SK-N-SH (cell line): ENCODE results near the gene TGFBR3. TPM values are rescaled to one million over a fixed set of nuclear protein-coding genes. Genes with fewer than 3 reads are reported as not detected.

Experiments
- CTCF ChIA-PET: fragments of 300-600, 350-600 bp; formaldehyde crosslinking; extraction: SDS; loops from one replicate; lab custom pipeline; 2021; lab: Yijun Ruan, JAX
- POLR2A ChIA-PET: fragments of 350-600 bp; sonication (Branson Sonifier 250); formaldehyde crosslinking; extraction: SDS; loops from one replicate; lab custom pipeline; 2020; ENCODE audit warnings: antibody characterized with exemption, inconsistent platforms; lab: Yijun Ruan, JAX
- DNase-seq: peaks from one replicate; pipeline ENCODE4 v3.0.0; 2012
- H2AFZ ChIP-seq: fragments of 200-600 bp; sonication (generic); 2 replicates; pipeline ENCODE4 v1.8.1; 2016; ENCODE audit warnings: antibody characterized with exemption, mild to moderate bottlenecking, low read depth
- H3F3A ChIP-seq: fragments of 200-600 bp; sonication (generic); replicated peaks from 2 replicates; pipeline ENCODE3; 2016; ENCODE audit warnings: antibody characterized with exemption, mild to moderate bottlenecking; ENCODE audit not compliant: insufficient read depth
- H3K27ac ChIP-seq, 2 experiments: fragments of 200-500 bp in 1 of 2; fragments of 200-600 bp in 1 of 2; sonication (Bioruptor generic) in 1 of 2; sonication (generic), shearing (Covaris generic) in 1 of 2; 2 replicates each; pipeline versions ENCODE4 v1.5.1 to v1.6.1; 2014 to 2016; ENCODE audit warnings: low read depth in 2 of 2, inconsistent platforms in 1 of 2, low read length in 1 of 2, mild to moderate bottlenecking in 1 of 2, mixed read lengths in 1 of 2
- H3K27me3 ChIP-seq: fragments of 200-600 bp; sonication (generic), shearing (Covaris generic); 2 replicates; pipeline ENCODE4 v1.6.1; 2016; ENCODE audit warnings: mixed run types; ENCODE audit not compliant: insufficient read depth
- H3K36me3 ChIP-seq, 2 experiments: fragments of 200-500 bp in 1 of 2; fragments of 200-600 bp in 1 of 2; sonication (Bioruptor generic) in 1 of 2; sonication (generic) in 1 of 2; replicated peaks in 1 of 2; 2 replicates each; pipeline versions ENCODE3 to v1.5.1; 2014 to 2016; ENCODE audit warnings: low read length in 1 of 2, mild to moderate bottlenecking in 1 of 2; ENCODE audit not compliant: insufficient read depth in 2 of 2, control insufficient read depth in 1 of 2
- H3K4me1 ChIP-seq, 2 experiments: fragments of 200-500 bp in 1 of 2; fragments of 200-600 bp in 1 of 2; sonication (Bioruptor generic) in 1 of 2; sonication (generic), shearing (Covaris generic) in 1 of 2; 2 replicates each; pipeline versions ENCODE4 v1.5.1 to v1.6.1; 2014 to 2016; ENCODE audit warnings: low read depth in 1 of 2, low read length in 1 of 2, mixed run types in 1 of 2; ENCODE audit not compliant: insufficient read depth in 2 of 2, control insufficient read depth in 1 of 2
- H3K4me2 ChIP-seq: fragments of 200-600 bp; sonication (generic), shearing (Covaris generic); 2 replicates; pipeline ENCODE4 v1.6.1; 2017; ENCODE audit warnings: mixed run types
- H3K4me3 ChIP-seq, 2 experiments: fragments of 200-500 bp in 1 of 2; fragments of 200-600 bp in 1 of 2; sonication (Bioruptor generic) in 1 of 2; sonication (generic), shearing (Covaris generic) in 1 of 2; 2 replicates each; pipeline versions ENCODE4 v1.5.1 to v1.8.1; 2014 to 2016; ENCODE audit warnings: low read depth in 2 of 2, inconsistent platforms in 1 of 2, low read length in 1 of 2, mild to moderate bottlenecking in 1 of 2, mixed read lengths in 1 of 2, moderate library complexity in 1 of 2
- H3K79me2 ChIP-seq: fragments of 200-600 bp; sonication (generic); 2 replicates; pipeline ENCODE4 v1.8.1; 2017; ENCODE audit warnings: mild to moderate bottlenecking; ENCODE audit not compliant: insufficient read depth
- H3K9ac ChIP-seq: fragments of 200-600 bp; sonication (generic); 2 replicates; pipeline ENCODE4 v1.6.1; 2017; ENCODE audit warnings: mixed run types
- H3K9me2 ChIP-seq: fragments of 200-600 bp; sonication (generic); 2 replicates; pipeline ENCODE4 v1.6.1; 2017; ENCODE audit warnings: mixed run types
- H3K9me3 ChIP-seq: fragments of 200-600 bp; sonication (generic); 2 replicates; pipeline ENCODE4 v1.6.1; 2017; ENCODE audit warnings: mixed run types, mild to moderate bottlenecking, moderate library complexity
- H4K20me1 ChIP-seq: fragments of 200-600 bp; sonication (generic); 2 replicates; pipeline ENCODE4 v1.6.1; 2017; ENCODE audit warnings: mild to moderate bottlenecking, mixed run types; ENCODE audit not compliant: insufficient read depth
- CHD2 ChIP-seq: fragments of 150-350 bp; IDR thresholded peaks from 2 replicates; pipeline ENCODE4 v1.6.1; 2018; ENCODE audit warnings: low read length; ENCODE audit not compliant: partially characterized antibody
- CTCF ChIP-seq: fragments of 200-600 bp; sonication (generic); IDR thresholded peaks from 2 replicates; pipeline ENCODE4 v1.6.1; 2017; ENCODE audit warnings: antibody characterized with exemption, mild to moderate bottlenecking, moderate library complexity
- FOSL2 ChIP-seq: IDR thresholded peaks from 2 replicates; pipeline ENCODE4 v1.4.0; 2012; ENCODE audit warnings: low read depth, mild to moderate bottlenecking, moderate library complexity, borderline replicate concordance
- FOXM1 ChIP-seq: IDR thresholded peaks from 2 replicates; pipeline ENCODE4 v1.4.0; 2012; ENCODE audit warnings: low read depth, mild to moderate bottlenecking
- GATA2 ChIP-seq: sonication (generic); formaldehyde crosslinking; IDR thresholded peaks from 2 replicates; pipeline ENCODE4 v1.5.0; 2020; ENCODE audit warnings: mild to moderate bottlenecking, missing genetic modification reagents
- MEF2A ChIP-seq: IDR thresholded peaks from 2 replicates; pipeline ENCODE4 v1.4.0; 2012; ENCODE audit warnings: low read depth, borderline replicate concordance
- MXI1 ChIP-seq: IDR thresholded peaks from 2 replicates; pipeline ENCODE4 v1.6.1; 2012; ENCODE audit warnings: mild to moderate bottlenecking, low read depth, low read length, improper control_type of control experiment
- NRF1 ChIP-seq: IDR thresholded peaks from 2 replicates; pipeline ENCODE4 v1.6.1; 2012; ENCODE audit warnings: low read depth, mild to moderate bottlenecking, low read length
- RCOR1 ChIP-seq: fragments of 150-350 bp; IDR thresholded peaks from 2 replicates; pipeline ENCODE4 v1.6.1; 2017; ENCODE audit warnings: antibody characterized with exemption, low read length
- SMC3 ChIP-seq: IDR thresholded peaks from 2 replicates; pipeline ENCODE4 v1.6.1; 2012; ENCODE audit warnings: low read depth, low read length, improper control_type of control experiment
- TEAD4 ChIP-seq: IDR thresholded peaks from 2 replicates; pipeline ENCODE4 v1.4.0; 2012; ENCODE audit warnings: mild to moderate bottlenecking, borderline replicate concordance; ENCODE audit not compliant: insufficient read depth
- USF2 ChIP-seq: fragments of 150-350 bp; IDR thresholded peaks from 2 replicates; pipeline ENCODE4 v1.6.1; 2017; ENCODE audit warnings: antibody characterized with exemption, low read length, low read depth, borderline replicate concordance
- WGBS: methylation state at CpG from one replicate; pipeline ENCODE4 v1.1.6; 2017; ENCODE audit warnings: low lambda C conversion rate; 5-methylcytosine and 5-hydroxymethylcytosine counted together
- polyA plus RNA-seq, 3 experiments: library from polyadenylated mRNA; depleted of rRNA; stranded (reverse); fragments of >200 nt; gene quantifications; 2 replicates each; pipeline ENCODE4 v1.2.3, GENCODE V29; 2012
- TF ChIP-seq, protein P1 (sequence below): IDR thresholded peaks from 2 replicates; pipeline ENCODE4 v1.4.0; 2012; ENCODE audit warnings: low read depth, borderline replicate concordance
- TF ChIP-seq, protein P2 (sequence below): fragments of 150-350 bp; IDR thresholded peaks from 2 replicates; pipeline ENCODE4 v1.6.1; 2016; ENCODE audit warnings: mild to moderate bottlenecking, low read depth, low read length
- TF ChIP-seq, protein P3 (sequence below): IDR thresholded peaks from 2 replicates; pipeline ENCODE4 v1.4.0; 2012; ENCODE audit warnings: low read depth, borderline replicate concordance

TGFBR3 gene
- polyA plus RNA-seq, 1 of the 3 experiments (the other 2 are of a cell fraction): 0.07 TPM

GRCh38 chr1:91724644-91725043 is 161.3 kb downstream of the TGFBR3 start:
- H3K4me2 ChIP-seq: no peak overlapping the region
- H3K27me3 ChIP-seq: peaks cover 36% of the 10 kb centered on the region; the same call in 1 of the 2 replicates
- H3K27ac ChIP-seq: no peak overlapping the region
- no peaks in the 10 kb centered on the region for H3K79me2 ChIP-seq
- H3K9me2 ChIP-seq: no peaks in the 10 kb centered on the region
- no peak overlapping the region for H2AFZ ChIP-seq
- no peak for DNase-seq
- H3F3A ChIP-seq: no peaks in the 10 kb centered on the region
- no peak overlapping the region for H3K9ac ChIP-seq
- no peak for TF ChIP-seq GATA2 (CRISPR knock-in tag)
- TF ChIP-seq, protein P1, sequence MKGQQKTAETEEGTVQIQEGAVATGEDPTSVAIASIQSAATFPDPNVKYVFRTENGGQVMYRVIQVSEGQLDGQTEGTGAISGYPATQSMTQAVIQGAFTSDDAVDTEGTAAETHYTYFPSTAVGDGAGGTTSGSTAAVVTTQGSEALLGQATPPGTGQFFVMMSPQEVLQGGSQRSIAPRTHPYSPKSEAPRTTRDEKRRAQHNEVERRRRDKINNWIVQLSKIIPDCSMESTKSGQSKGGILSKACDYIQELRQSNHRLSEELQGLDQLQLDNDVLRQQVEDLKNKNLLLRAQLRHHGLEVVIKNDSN: no peak
- TF ChIP-seq, protein P2, sequence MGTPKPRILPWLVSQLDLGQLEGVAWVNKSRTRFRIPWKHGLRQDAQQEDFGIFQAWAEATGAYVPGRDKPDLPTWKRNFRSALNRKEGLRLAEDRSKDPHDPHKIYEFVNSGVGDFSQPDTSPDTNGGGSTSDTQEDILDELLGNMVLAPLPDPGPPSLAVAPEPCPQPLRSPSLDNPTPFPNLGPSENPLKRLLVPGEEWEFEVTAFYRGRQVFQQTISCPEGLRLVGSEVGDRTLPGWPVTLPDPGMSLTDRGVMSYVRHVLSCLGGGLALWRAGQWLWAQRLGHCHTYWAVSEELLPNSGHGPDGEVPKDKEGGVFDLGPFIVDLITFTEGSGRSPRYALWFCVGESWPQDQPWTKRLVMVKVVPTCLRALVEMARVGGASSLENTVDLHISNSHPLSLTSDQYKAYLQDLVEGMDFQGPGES: no peak
- no peak for TF ChIP-seq USF2
- no peak for TF ChIP-seq FOSL2
- TF ChIP-seq, protein P3, sequence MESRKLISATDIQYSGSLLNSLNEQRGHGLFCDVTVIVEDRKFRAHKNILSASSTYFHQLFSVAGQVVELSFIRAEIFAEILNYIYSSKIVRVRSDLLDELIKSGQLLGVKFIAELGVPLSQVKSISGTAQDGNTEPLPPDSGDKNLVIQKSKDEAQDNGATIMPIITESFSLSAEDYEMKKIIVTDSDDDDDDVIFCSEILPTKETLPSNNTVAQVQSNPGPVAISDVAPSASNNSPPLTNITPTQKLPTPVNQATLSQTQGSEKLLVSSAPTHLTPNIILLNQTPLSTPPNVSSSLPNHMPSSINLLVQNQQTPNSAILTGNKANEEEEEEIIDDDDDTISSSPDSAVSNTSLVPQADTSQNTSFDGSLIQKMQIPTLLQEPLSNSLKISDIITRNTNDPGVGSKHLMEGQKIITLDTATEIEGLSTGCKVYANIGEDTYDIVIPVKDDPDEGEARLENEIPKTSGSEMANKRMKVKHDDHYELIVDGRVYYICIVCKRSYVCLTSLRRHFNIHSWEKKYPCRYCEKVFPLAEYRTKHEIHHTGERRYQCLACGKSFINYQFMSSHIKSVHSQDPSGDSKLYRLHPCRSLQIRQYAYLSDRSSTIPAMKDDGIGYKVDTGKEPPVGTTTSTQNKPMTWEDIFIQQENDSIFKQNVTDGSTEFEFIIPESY: no peak
- TF ChIP-seq RCOR1: no peak
- TF ChIP-seq MEF2A: no peak
- TF ChIP-seq FOXM1: no peak
- TF ChIP-seq CHD2: no peak
- no peak for TF ChIP-seq MXI1
- no peak for TF ChIP-seq SMC3
- TF ChIP-seq NRF1: no peak
- TF ChIP-seq CTCF: no peak
- TF ChIP-seq TEAD4: no peak
- TF ChIP-seq, all 33 proteins: peak for 0
- 7% methylated on average over 2 of the region's 2 CpGs for WGBS
- Histone ChIP-seq H3K9me3 (no peaks in the 10 kb centered on the region), H3K4me1 (no peaks in the 10 kb centered on the region), H3K36me3 (no peaks in the 10 kb centered on the region), H4K20me1 (no peaks in the 10 kb centered on the region), H3K4me3 (no peak overlapping the region)
- POLR2A ChIA-PET: no interaction called here
- CTCF ChIA-PET: no interaction called here
